RCC 7860 (cell line): ENCODE data around the gene EPHB3.

ENCODE experiments used
- DNase-seq: peaks from one replicate; pipeline ENCODE4 v3.0.0-alpha.2; 2015; ENCODE audit warnings: low spot score
- FAIRE-seq: peaks from 2 replicates; lab custom pipeline; 2012; peaks lifted over from hg19 to GRCh38; lab: Jason Lieb, UNC

Gene EPHB3

DNA sequence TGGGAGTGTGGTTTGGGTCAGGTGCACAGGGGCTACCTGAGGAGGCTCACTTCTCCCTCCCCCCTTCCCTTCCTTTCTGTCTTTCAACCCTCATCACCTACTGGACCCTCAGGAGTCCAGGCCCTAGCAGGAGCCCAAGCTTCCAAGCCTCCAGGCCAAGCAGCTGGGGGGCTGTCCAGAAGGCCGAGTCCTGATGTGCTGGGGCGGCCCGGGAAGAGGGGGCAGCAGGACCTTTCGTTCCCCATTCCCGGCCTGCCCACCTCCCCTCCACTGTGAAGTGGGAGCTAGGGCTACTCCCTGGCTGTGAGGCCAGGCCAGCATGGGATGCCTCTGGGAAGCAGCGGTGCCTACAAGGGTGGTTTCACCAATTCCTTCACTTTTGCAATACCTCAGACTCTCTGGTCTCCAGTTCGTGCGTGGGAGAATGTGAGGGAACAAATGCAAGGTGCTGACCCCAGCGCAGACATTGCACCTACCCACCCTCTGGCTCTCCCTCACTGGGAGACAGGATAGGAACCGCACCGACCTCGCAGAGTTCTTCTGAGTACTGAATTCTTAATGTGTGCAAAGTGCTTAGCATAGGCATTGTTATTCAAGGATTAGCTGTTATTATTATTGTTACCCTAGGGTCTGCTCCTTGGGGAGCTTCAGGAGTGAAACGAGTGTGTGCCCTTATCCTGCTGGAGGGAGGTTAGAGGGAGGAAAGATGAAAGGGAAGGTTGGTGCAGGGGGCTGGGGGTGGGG is 2.5 kb downstream of the EPHB3 start:
- FAIRE-seq (no peak), DNase-seq (no peak)

DNA sequence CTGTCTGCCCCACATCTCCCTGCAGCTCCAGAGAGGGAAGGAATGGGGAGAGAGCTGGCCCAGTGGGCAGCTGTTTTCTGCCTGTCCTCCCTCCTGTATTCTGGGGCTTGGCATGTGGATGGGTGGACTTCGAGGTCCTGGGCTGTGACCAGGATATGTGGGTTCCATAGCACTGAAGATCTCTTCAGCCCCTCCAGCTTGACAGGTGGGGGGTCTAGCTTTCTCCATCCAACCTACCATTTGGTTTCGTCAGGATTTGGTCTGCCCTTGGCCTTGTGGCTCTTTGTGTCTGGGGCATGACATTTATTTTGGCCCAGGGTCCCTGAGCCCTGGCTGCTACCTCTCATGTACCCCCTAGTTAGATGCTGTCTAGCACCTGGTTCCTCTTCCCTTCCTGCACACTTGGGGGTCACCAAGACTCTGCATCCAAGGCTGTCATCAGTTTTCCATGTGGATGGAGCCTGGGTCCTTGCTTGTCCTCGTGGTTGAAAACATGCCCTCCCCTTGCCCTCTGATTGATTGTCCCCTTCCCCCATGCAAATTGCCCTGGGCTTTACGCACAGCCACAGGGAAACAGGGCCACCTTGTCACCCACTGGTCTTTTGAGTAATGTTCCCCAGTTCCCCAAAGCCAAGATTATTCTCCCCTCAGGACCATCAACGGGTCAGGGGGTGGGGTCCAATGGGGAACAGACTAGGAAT is 3.2 kb downstream of the EPHB3 start:
- no peak for FAIRE-seq
- no peak for DNase-seq

DNA sequence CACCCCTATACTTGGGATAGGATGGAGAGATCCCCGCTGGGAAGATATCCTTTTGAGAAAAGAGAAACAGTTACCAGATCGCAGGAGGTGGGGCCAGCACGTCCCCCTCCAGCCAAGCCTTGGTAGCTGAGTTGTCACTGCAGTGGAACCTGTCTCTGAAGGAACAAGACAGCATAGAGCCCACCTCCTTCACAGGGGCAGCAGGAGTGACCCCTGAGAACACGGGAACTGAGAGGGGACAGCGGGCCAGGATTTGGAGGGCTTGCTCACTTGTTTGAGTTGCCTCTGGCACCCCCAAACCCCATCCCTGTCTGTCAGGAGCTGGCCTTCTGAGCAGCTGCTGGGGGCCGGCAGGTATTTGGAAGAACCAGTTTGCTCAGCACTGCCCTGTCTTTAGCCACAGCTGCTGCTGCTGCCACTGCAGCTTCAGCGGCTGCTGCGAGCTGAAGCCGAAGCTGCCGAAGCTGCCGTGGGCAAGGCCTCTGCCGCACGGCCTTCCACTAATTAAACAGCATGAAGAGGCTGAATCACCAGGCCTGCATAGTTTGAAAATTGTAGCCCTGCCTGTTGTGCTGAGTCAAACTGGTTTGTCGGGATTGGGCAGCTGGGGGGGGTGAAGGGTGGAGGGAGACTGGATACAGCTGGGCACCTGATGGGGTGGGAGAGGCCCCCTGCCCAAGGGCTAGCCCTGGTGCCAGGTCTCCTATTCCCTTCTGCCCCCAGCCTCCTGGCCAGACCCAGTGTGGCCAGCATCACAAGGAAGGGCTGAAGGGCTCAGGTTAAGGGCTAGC is 4.0 kb downstream of the EPHB3 start:
- no peak for FAIRE-seq
- DNase-seq: peak; percentile 39

DNA sequence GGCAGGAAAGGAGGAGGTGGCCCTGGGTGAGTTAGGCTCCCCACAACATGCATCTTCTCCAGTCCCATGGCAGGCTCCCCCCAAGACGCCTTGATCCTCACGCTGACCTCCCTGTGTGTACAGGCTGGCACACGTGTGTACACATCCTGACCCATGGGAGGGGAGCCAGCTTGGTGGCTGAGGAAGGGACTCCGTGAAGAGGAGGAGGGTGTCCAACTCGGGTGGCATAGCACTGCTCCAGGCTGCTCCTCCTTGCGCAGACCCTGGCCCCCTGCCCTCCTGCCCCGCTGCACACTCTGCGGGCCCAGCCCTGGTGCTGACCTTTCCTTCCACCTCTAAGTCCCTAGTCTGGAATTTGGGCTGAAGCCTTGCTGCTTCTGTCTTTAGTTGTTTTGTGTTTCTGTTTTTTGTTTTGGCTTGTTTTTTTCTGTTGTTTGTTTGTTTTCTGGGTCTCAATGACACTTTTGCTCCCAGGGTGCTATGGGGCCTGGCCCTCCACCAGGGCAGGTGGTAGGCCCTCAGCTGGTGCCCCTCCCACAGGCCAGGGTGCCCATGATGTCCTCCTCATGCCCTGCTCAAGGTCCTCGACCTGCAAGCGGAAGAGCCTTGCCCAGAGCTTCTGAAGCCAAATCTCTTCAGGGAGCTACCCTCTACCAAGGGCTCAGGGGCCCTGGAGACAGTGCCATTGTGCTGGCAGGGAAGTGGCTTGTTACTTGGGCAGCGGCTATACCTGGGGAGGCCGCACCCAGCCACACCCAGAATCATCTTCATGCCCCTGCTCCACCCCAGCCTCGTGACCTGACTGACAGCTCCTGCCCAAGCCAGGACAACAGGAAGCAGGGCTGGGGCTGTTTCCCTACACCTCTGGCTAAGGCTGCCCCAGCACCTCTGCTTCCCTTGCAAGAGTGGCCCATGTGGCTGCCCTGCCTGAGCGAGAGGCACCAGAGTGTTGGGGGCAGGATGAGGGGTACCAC is 5.1 kb downstream of the EPHB3 start:
- DNase-seq (no peak), FAIRE-seq (no peak)

DNA sequence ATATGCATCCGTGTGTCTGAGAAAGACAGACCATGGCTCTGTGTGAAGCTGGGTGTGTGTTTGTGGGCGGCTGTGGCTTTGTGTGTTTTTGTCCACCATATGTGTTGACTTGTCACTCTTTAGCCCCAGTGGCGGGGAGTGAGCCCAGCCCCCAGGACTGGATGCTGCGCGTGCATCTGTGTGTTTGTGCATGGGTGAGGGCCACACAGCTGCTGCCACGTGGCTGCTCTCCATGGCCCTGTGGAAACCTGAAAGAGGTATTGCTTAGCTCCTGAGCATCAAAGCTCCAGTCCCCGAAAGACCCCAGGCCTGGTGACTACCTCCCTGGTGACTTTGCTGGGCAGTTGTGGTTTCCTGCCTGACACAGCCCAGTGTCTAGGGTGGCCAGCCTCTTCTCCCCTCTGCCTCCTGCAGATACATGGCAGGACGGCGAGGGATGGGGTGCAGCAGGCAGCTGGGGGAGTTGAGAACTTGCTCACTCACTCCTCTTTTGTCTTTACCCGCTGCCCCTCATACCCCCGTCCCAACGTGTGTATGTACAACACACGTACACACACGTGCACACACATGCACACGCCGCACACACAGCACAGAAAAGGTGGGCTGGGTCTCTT is 6.5 kb downstream of the EPHB3 start:
- no peak for DNase-seq
- FAIRE-seq: no peak

DNA sequence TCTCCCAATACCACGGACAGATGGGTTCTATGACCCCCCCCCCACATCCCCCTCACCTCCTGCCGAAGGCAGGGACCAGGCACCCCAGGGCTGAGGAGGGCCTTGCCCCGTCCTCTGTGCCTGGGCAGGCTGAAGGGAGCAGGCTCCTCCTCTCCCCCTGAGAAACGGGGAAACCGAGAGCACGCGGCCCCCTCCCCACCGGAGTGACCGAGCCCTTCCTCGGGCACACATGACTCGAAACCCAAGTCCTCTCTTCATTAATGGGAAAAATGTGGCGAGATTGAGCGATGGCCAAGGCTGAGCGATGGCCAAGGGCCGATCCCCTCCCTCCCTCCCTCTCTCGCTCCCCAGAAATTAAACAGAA is 7.0 kb downstream of the EPHB3 start:
- DNase-seq (no peak), FAIRE-seq (no peak)

DNA sequence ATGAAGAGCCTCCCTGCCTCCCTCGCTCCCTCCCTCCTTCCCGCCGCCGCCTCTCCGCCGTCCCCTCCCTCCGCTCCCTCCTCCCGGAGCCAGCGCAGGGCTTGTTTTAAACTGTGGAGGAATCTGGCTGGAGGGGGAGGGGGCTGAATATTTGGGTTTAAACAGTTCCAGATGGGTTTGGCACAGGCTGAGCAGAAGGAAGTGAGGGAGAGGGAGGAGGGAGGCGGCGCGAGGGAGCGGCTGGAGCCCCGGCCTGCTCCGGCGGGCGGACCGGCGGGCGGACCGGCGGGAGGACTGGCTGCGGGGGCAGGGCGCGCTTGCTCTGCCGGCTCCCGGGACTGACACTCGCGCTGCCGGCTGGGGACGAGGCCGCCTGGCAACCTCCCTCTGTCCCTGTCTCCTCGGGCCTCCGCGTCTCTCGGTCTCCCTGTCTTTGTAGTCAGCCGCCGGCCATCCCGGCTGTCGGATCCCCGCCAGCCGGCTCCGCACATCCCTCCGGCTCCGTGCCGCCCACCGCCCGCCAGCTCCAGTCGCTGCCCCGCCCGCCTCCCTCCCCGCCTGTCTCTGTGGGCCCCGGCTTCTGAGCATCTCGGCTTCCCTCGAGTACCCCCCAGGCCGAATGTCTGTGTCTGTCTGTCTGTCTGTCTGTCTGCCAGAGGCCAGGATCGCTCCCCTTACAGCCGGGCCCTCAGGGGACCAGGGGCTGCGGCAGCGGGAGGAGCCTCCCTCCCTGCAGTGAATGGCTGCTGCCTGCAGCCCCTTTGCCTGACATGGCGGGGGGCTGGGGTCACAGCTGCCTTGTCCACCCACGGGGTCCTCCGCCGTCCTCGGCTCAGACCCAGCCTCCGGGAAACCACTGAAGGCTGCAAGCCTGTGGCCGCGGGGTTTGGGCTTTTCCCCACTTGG is 7.6 kb downstream of the EPHB3 start:
- FAIRE-seq (no peak), DNase-seq (no peak)

DNA sequence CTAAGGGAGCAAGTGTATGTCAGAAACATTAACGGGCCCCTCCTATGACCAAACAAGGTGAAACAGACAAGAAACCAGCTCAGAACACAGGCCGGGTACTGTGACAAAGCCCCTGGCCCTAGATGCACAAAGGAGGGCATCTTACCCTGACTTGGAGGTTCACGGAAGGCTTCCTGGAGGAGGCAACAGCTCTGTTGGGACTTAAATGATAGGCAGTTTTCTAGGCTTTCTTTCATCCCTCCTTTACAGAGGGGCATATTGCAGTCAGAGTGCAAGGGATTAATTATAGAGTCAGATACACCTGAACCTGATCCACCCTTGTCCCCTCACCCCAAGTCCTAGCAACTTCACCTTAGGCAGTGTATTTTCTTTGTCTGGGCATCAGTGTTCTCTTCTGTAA is 8.4 kb downstream of the EPHB3 start:
- FAIRE-seq (no peak), DNase-seq (no peak)

DNA sequence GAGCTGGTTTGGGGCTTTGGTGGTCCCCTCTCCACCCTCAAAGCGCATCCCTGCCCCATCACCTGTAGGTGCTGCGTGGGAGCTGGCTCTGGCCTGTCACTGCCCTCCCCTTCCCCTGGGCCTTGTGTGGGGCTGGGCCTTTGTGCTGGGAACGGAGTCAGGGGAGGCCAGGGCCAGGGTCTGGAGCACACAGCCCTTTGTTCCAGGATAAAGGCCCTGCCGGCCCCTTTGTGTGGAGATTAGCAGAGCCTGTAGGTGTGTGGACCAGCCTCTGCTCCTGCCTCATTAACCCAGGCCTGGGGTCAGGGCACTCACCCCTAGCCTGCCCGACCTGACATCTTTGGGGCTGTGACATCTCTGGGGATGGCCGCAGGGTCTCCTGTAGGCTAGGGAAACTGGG is 8.9 kb downstream of the EPHB3 start:
- no peak for FAIRE-seq

DNA sequence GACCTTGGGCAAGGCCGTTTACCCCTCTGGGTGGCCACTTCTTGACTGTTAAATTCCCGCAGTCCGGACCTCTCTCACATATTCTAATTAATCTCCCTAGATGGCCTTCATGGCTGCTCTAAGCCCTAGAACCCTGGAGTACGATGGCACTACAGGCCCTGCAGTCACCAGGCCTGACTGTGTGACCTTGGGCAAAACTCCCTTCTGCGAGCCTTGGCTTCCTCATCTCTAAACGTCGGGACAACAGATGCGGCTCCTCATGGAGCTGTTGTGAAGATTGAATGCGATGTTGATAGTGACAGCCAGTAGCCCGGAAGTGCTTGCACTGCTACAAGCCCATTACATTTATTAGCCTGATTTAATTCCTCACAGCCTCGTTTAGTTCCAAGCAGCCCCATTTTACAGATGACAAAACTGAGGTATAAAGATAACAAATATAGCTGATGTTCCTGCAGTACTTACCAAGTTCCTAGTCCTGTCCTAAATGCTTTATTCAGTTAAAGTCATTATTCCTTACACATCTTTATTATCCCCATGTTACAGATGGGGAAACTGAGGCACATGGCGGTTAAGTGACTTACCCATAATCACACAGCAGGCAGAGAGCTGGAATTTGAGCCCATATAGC is 10.3 kb downstream of the EPHB3 start:
- no peak for DNase-seq
- no peak for FAIRE-seq

More for the DNA sequence above, 8.9 kb downstream of the EPHB3 start:
- DNase-seq: no peak

DNA sequence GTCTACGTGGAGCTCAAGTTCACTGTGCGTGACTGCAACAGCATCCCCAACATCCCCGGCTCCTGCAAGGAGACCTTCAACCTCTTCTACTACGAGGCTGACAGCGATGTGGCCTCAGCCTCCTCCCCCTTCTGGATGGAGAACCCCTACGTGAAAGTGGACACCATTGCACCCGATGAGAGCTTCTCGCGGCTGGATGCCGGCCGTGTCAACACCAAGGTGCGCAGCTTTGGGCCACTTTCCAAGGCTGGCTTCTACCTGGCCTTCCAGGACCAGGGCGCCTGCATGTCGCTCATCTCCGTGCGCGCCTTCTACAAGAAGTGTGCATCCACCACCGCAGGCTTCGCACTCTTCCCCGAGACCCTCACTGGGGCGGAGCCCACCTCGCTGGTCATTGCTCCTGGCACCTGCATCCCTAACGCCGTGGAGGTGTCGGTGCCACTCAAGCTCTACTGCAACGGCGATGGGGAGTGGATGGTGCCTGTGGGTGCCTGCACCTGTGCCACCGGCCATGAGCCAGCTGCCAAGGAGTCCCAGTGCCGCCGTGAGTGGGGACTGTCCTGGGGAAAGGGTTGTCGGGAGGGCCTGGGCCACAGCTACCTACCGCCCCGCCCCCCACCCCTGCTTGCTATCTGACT is 11.2 kb downstream of the EPHB3 start:
- no peak for FAIRE-seq

DNA sequence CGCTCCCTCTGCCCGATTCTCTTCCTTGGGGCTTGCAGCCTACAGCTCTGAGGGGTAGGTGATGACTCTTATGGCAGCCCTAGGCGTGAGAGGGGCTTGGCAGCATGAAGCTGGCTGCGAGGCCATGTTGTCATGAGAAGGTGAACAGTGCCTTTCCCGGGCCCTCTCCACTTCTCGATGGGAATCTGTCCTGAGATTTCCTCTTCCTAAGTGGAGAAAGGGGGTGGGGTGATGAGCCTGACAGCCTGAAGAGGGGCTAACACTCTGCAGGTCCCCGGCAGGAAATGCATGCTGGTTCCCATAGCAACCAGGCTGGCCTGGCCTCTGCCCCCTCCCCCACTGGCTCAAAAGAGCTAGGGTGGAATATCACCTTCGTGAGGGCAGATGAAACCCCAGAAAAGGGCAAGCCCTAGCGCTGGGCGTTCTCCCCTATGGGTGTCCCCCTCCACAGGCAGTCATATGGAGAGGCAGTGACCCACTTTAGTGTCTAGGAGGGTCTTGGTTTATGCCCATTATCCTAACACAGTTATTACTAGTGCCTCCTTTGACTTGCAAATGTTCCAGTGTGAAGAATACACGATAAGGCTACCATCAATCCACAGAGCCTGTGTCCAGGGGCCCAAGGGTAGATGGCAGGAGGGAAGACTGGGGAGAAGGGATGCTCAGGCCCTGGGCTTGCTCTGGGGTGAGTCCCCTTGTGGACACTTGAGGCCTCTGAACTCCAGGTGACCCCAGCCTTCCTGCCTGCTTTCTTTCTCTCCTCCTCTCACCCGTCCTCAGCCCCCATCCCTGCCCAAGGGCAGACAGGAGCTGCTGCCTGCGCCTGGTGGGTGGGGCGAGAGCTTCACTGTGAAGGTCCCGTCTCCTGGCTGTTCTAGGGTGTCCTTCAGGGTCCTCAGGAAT is 13.2 kb downstream of the EPHB3 start:
- DNase-seq: no peak
- FAIRE-seq: no peak

More for the DNA sequence above, 11.2 kb downstream of the EPHB3 start:
- DNase-seq: no peak

DNA sequence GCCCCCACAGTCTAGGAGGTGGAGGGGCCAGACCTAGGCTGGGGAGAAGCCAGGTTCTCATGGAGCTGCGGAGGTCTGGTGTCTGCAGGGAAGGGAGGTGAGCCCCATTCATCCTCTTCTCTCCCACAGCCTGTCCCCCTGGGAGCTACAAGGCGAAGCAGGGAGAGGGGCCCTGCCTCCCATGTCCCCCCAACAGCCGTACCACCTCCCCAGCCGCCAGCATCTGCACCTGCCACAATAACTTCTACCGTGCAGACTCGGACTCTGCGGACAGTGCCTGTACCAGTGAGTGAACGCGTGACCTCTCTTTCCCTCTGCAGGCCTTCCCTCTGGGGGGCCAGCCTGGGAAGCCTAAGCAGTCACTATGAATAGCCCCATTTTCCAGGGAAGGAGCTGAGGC is 14.1 kb downstream of the EPHB3 start:
- DNase-seq (no peak), FAIRE-seq (no peak)

DNA sequence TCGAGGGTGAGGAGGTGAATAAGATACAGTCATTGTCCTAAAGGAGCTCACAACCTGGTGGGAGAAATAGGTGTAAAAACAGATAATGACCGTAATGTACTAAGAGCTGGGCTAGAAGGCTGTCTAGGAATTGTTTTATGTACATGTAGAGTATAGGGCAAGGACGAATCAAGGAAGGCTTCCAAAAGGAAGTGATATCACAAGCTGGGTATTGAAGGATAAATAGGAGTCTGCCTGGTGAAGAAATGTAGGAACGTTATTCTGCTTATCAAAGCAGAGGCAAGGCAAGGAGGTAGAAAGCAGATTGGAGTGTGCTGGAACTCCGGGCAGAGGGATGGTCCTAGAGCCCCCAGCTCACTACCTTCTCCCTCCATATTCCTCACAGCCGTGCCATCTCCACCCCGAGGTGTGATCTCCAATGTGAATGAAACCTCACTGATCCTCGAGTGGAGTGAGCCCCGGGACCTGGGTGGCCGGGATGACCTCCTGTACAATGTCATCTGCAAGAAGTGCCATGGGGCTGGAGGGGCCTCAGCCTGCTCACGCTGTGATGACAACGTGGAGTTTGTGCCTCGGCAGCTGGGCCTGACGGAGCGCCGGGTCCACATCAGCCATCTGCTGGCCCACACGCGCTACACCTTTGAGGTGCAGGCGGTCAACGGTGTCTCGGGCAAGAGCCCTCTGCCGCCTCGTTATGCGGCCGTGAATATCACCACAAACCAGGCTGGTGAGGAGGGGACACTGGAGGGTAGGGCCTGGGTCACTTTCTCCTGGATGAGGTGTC is 15.1 kb downstream of the EPHB3 start:
- DNase-seq (no peak), FAIRE-seq (no peak)

DNA sequence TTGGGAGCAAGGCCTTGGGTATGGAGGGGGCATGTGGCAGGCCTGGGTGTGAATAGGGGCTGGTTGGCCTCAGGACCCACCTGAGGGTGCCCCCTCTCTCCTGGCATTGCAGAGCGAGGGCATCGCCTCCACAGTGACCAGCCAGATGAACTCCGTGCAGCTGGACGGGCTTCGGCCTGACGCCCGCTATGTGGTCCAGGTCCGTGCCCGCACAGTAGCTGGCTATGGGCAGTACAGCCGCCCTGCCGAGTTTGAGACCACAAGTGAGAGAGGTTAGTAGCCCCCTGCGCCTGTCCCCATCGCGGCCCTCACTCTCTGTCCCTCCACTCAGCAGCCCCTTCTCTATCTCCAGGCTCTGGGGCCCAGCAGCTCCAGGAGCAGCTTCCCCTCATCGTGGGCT is 16.0 kb downstream of the EPHB3 start:
- DNase-seq (no peak), FAIRE-seq (no peak)

DNA sequence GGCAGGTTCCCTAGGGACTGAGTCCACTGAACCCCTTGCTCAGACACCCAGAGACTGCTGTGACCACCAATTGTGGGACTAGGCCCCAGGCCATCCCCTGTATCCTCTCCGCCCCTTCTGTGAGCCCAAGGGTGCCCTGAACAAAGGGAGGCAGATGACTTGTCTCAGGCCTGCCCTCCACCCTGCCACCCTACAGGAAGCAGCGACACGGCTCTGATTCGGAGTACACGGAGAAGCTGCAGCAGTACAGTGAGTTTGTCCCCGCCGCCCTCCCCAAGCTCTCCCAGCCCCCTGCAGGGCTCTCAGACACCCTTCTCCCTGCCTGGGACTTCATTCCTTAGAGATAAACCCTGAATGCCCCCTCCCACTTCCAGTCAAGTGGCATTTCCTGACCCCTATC is 16.6 kb downstream of the EPHB3 start:
- DNase-seq (no peak), FAIRE-seq (no peak)

DNA sequence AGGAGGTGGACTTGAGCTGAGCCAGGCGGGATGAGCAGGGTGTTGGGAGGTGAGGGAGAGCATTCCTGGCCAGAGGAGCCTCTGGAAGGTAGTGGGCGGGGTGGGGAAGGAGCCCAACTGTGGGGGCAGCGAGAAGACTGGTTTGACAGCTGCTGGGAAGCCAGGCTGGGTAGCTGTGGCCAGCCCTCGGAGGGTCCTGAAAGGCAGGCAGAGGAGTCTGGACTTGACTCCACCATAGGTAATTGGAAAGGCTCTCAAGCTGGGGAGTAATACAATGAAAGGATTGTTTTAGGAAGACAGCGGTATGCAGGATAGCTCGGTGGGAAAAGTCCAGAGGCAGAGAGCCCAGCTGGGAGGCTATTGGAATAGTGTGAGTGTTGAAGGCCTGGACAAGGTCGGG is 17.2 kb downstream of the EPHB3 start:
- no peak for FAIRE-seq
- no peak for DNase-seq
